ENCODE measurements around the gene C1S. TPM values are rescaled to one million over a fixed set of nuclear protein-coding genes. Genes with fewer than 3 reads are reported as not detected.

C1S gene
- total RNA-seq, 2 donors from 2014 or later: 105 to 157 TPM

DNA sequence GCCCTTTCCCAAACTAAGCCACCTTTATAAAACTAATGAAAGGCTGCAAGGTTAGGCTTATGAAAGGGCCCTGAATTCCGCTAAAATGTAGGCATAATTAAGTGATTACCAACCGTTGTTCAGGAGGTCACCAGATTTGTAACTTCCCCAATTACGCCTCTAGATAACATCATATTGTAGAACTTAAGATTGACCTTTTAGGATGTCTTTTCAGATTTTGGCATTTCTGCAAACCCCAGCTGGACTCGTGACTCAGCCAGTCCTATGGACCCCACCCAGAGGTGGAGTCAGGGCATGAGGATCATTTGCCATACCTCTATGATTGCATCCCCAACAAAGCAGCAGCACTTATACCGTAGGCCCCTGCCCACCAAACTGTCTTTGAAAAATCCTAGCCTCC is 38.6 kb upstream of the C1S start:
- no peak for TF ChIP-seq POLR2A (IDR thresholded peaks at IDR 0.05)
- TF ChIP-seq, protein P1, sequence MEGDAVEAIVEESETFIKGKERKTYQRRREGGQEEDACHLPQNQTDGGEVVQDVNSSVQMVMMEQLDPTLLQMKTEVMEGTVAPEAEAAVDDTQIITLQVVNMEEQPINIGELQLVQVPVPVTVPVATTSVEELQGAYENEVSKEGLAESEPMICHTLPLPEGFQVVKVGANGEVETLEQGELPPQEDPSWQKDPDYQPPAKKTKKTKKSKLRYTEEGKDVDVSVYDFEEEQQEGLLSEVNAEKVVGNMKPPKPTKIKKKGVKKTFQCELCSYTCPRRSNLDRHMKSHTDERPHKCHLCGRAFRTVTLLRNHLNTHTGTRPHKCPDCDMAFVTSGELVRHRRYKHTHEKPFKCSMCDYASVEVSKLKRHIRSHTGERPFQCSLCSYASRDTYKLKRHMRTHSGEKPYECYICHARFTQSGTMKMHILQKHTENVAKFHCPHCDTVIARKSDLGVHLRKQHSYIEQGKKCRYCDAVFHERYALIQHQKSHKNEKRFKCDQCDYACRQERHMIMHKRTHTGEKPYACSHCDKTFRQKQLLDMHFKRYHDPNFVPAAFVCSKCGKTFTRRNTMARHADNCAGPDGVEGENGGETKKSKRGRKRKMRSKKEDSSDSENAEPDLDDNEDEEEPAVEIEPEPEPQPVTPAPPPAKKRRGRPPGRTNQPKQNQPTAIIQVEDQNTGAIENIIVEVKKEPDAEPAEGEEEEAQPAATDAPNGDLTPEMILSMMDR (IDR thresholded peaks at IDR 0.05): no peak
- Histone ChIP-seq H3K27ac (no peak overlapping the region), H3K9me3 (no peaks in the 10 kb centered on the region), H3K36me3 (replicated peaks in 1 of 2; ENCODE audit: insufficient read depth in 1 of 2, low read depth in 2 of 2) (no peaks in the 10 kb centered on the region), H3K27me3 (no peaks in the 10 kb centered on the region), H3K4me3 (no peak overlapping the region), H3K4me1 (peaks cover 14% of the 10 kb centered on the region)
- no peak for DNase-seq
- intact Hi-C loops (cut with DNase I): no loop called here
- 77 to 78% methylated on average over 5 of the region's 5 CpGs for WGBS, 2 donors
- no peak for ATAC-seq

DNA sequence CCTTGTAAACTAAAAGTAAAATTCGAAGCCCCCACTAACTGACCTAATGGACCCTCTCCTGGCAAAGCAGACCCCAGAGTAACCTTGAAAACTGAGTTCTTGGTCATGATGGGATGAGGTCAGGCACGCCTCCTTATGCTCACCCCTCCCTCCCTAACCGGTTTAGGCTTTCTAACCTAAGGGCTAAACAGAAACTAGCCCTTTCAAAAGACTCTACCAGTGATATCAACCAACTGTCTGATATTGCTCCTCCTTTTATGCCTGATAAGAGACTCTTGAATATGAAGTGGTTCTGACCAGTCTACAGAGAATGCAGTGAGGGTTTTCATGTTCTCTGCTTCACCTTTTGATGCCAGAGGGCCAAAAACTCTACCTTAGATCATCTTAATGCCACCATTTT is 37.4 kb upstream of the C1S start:
- TF ChIP-seq, protein P1 (IDR thresholded peaks at IDR 0.05): no peak
- ATAC-seq (no peak), DNase-seq (no peak)
- H3K4me1 ChIP-seq: peaks cover 6% of the 10 kb centered on the region
- intact Hi-C loops (cut with DNase I): no loop called here
- H3K27me3 ChIP-seq: no peaks in the 10 kb centered on the region
- WGBS, 2 donors: 67 to 77% methylated on average over 3 of the region's 3 CpGs
- H3K36me3 ChIP-seq (replicated peaks in 1 of 2; ENCODE audit: insufficient read depth in 1 of 2, low read depth in 2 of 2): no peaks in the 10 kb centered on the region
- no peak overlapping the region for H3K27ac ChIP-seq
- no peaks in the 10 kb centered on the region for H3K9me3 ChIP-seq
- H3K4me3 ChIP-seq: no peak overlapping the region

DNA sequence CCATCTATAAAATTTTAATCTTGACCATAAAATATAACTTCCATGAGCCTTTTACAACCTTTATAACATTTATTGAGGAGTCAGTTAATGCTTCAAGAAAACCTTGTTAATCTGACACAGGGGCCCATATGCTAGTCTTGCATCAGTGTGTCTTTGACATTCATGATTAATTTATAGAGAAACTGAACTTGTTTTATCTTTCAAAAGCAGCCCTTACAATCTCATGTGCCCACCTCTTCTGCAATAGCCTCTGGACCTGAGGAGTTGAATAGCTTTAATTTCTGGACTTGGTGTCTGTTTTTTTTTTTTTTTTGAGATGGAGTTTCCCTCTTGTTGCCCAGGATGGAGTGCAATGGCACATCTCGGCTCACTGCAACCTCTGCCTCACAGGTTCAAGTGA is 33.7 kb upstream of the C1S start:
- Histone ChIP-seq H3K36me3 (replicated peaks in 1 of 2; ENCODE audit: insufficient read depth in 1 of 2, low read depth in 2 of 2) (no peaks in the 10 kb centered on the region), H3K27ac (no peak overlapping the region), H3K27me3 (no peaks in the 10 kb centered on the region), H3K4me3 (no peak overlapping the region), H3K9me3 (no peaks in the 10 kb centered on the region), H3K4me1 (no peaks in the 10 kb centered on the region)
- 77 to 80% methylated on average over 1 of the region's 1 CpG for WGBS, 2 donors
- intact Hi-C loops (cut with DNase I): no loop called here
- no peak for TF ChIP-seq POLR2A (IDR thresholded peaks at IDR 0.05)
- TF ChIP-seq, protein P1 (IDR thresholded peaks at IDR 0.05): no peak
- DNase-seq: no peak
- ATAC-seq: no peak

DNA sequence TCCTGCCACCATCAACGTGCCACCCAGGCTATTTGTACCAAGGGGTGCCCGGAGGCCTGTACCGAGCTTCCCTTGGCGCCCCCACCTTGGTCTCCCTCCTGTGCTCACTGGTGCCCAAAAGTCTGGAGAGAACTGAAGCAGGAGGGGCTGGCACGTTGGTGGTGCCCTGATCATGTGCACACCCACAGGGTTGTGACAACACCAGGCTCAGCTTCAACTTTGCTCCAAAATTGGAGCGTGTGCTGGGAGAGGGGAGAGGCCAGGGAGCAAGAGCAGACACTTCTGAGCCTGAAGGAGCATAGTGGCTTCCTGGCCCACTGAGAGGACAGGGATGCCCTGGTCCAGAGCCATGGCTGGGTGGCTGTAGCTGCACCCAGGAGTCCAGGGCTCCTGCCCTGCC is 29.2 kb upstream of the C1S start:
- H3K36me3 ChIP-seq (replicated peaks in 1 of 2; ENCODE audit: insufficient read depth in 1 of 2, low read depth in 2 of 2): no peaks in the 10 kb centered on the region
- WGBS, 2 donors: 64 to 75% methylated on average over 5 to 6 of the region's 6 CpGs
- TF ChIP-seq, protein P1 (IDR thresholded peaks at IDR 0.05): no peak
- TF ChIP-seq POLR2A (IDR thresholded peaks at IDR 0.05): no peak
- no peak for DNase-seq
- no peak for ATAC-seq
- no peaks in the 10 kb centered on the region for H3K27me3 ChIP-seq
- no peaks in the 10 kb centered on the region for H3K9me3 ChIP-seq
- intact Hi-C loops (cut with DNase I): no loop called here
- no peak overlapping the region for H3K4me3 ChIP-seq
- H3K4me1 ChIP-seq: no peaks in the 10 kb centered on the region
- no peak overlapping the region for H3K27ac ChIP-seq

DNA sequence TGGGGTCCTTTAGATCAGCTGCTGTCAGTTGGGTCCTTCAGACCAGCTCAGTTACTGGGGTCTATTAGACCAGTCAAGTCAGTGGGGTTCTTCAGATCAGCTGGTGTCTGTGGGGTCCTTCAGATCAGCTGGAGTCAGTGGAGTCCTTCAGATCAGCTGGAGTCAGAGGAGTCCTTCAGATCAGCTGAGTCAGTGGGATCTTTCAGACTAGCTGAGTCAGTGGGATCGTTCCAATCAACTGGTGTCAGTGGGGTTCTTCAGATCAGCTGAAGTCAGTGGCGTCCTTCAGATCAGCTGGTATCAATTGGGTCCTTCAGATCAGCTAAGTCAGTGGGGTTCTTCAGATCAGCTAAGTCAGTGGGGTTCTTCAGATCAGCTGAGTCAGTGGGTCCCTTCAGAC is 27.5 kb upstream of the C1S start:
- Histone ChIP-seq H3K4me1 (no peaks in the 10 kb centered on the region), H3K27me3 (no peaks in the 10 kb centered on the region), H3K36me3 (replicated peaks in 1 of 2; ENCODE audit: insufficient read depth in 1 of 2, low read depth in 2 of 2) (no peaks in the 10 kb centered on the region), H3K9me3 (no peaks in the 10 kb centered on the region), H3K4me3 (no peak overlapping the region), H3K27ac (no peak overlapping the region)
- 65% methylated on average over 2 of the region's 2 CpGs; no CpG with 5 or more reads in 1 of the 2 donors for WGBS, 2 donors
- no peak for DNase-seq
- intact Hi-C loops (cut with DNase I): no loop called here
- no peak for TF ChIP-seq POLR2A (IDR thresholded peaks at IDR 0.05)
- TF ChIP-seq, protein P1 (IDR thresholded peaks at IDR 0.05): no peak
- ATAC-seq: no peak

All from body of pancreas (tissue), 4 donors.